DLD1 (cell line): ENCODE results near the gene IDI2.

Experiments used
- in situ Hi-C: cut with HindIII; loops from 2 replicates; pipeline ENCODE4 v1.10.0; 2017; ENCODE audit warnings: low sequenced_read_pairs

The IDI2 gene

DNA sequence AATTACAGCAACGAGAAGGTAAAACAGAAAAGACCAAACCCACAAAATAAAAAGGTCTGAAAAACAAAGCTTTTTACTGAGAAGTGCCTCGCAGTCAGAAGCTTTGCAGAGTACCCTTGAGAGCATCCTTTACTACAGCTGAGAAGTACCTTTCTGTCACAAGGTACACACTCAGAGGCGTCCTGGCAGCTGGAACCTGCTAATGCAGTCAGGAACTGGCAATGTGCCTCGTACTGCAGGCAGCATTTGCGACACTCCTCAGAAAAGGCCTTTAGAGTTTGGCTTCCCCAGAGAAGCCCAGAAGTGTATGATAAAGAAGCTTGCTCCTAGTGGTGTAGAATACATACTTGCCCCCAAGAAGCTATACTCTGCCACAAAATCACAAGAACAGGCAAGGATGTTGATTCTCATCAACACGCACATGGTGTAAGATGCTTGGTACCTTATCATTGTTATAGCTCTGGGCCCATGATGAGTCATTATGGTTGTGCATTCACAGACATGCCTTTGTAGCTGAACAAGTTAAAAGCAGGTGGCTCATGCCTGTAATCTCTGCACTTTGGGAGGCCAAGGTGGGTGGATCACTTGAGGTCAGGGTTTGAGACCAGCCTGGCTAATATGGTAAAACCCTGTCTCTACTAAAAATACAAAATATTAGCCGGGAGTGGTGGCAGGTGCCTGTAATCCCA, 39.4 kb downstream of the IDI2 start:
- in situ Hi-C loops = loop anchor here (5.0 to 10.0 kb wide), 2 partner anchors 59 to 69 kb away; partner anchors contain the start of gene IDI1

GRCh38 chr10:985361-985760, 40.3 kb downstream of the IDI2 start:
- in situ Hi-C loops = loop anchor here (5.0 to 10.0 kb wide), 2 partner anchors 59 to 68 kb away; partner anchors contain the start of gene IDI1

DNA sequence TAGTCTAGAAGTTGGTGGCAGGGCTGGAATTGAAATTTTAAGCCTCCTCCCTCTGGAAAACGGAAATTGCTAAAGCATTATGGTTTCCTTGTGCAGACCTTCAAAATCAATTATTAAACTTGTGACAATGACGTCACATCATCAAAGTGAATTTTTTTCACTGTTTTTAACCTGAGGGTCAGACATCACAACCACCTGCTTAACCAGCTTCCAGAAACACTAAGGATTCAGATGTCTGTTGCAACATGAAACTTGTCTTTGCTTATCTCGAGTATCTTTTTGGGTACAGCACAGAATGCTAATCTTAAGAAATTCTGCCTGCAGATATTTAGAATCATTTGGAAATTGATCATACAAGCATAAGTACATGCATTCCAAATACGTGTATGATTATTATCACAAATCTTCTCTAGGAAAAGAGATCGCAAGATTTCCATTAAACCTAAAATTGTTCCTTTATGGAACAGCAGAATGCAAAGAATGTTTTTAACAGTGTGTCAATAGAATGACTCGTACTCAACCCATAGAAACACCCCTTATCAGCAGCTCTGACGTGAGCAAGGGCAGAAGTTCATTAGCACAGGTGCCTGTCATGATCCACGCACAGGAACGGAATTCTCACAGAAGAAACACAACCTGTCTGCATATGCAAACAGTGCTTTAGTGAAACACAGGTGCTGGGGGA, 41.5 kb downstream of the IDI2 start:
- in situ Hi-C loops = loop anchor here (10.0 kb wide), 1 partner anchor 61 kb away; the partner anchor contains the start of gene IDI1

- in situ Hi-C loops = loop anchor here (10.0 kb wide), 1 partner anchor 61 kb away; the partner anchor contains the start of gene IDI1
These were observed 42.3 kb downstream of the IDI2 start for GRCh38 chr10:983401-983800.

DNA sequence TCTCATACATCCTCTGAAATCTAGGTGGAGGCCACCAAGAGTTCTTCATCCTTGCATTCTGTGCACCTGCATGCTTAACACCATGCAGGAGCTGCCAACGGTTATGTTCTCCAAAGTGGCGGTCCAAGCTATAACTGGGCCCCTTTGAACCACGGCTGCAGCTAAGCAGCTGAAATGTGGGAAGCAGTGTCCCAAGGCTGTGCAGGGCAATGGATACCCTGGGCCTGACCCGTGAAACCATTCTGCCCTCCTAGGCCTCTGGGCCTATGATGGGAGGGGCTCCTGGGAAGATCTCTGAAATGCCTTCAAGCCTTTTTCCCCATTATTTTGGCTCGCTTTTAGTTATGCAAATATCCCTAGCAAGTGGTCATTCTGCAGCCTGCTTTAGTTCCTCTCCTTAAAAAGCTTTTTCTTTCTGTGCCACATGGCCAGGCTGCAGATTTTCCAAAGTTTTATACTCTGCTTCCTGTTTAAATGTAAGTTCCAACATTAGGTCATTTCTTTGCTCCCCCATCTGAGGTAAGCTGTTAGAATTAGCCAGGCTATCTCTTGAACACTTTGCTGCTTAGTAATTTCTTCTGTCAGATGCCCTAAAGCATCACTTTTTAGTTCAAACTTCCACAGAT, 45.1 kb downstream of the IDI2 start:
- in situ Hi-C loops = loop anchor here (10.0 kb wide), 1 partner anchor 64 kb away; the partner anchor contains the start of gene IDI1

GRCh38 chr10:978826-979421, 46.7 kb downstream of the IDI2 start:
- in situ Hi-C loops = no loop called here

GRCh38 chr10:976316-976715, 49.3 kb downstream of the IDI2 start:
- in situ Hi-C loops = no loop called here

- in situ Hi-C loops = no loop called here
These were observed 50.9 kb downstream of the IDI2 start for GRCh38 chr10:974785-975074.

GRCh38 chr10:974038-974784, 51.4 kb downstream of the IDI2 start:
- in situ Hi-C loops = no loop called here

- in situ Hi-C loops = no loop called here
These were observed 52.9 kb downstream of the IDI2 start for GRCh38 chr10:972763-973162.

DNA sequence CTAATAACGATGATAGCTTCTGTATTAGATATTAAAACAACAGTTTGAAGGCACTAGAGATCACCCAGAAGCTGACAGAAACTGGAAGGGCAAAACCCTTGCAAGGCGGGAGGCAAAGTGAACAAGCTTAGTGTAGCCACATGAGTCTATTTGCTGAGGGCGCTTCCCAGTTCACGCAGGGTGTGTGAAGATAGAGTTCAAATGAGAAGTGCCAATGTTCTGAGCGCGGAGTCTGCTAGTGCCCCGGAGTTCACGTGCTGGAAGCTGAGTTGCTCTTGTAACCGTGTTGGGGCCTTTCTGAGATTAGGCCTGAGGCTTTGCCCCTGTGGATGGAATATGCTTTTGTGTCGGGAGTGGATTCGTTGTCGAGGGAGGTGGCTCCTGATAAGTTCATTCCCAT, 54.0 kb downstream of the IDI2 start:
- in situ Hi-C loops = no loop called here

- in situ Hi-C loops = no loop called here
These were observed 54.5 kb downstream of the IDI2 start for GRCh38 chr10:971150-971542.

DNA sequence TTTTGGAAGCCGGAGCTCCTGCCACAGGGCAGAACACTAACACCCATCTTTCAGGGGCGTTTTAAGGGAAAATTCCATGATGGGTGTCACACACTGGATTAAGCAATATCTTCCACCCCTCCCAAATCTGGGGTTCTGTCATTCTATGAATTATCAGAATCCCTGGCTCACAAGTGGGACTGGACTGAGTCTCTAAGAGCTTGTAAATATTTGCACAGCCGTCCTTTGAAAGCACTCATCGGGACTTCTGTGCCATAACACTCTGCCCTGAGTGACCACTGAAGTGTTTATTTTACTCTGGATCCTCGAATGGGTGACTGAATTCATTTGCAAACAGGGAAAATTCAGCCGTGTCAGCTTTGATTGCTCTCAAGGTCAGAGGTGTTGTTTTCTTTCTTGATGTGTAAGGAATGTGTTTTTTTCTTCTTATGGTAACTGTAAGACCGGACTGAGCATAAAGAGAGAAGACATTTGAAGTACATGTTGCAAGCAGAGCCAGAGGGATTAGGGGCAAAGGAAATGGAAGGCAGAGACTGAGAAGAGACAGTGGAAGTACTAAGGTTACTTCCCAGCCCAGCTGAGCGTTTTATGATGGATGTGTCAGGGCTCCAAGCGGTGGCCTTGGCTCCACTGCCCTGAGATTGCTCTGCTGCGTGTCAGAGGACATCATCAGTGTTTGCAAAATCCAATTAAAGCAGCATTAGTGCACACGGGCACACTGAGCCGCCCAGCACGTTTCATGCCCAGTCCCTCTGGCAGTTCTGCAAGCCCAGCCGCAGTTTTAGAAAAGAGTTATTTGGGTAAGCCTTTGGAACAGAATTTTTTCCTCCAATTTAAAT, 55.1 kb downstream of the IDI2 start:
- in situ Hi-C loops = no loop called here

DNA sequence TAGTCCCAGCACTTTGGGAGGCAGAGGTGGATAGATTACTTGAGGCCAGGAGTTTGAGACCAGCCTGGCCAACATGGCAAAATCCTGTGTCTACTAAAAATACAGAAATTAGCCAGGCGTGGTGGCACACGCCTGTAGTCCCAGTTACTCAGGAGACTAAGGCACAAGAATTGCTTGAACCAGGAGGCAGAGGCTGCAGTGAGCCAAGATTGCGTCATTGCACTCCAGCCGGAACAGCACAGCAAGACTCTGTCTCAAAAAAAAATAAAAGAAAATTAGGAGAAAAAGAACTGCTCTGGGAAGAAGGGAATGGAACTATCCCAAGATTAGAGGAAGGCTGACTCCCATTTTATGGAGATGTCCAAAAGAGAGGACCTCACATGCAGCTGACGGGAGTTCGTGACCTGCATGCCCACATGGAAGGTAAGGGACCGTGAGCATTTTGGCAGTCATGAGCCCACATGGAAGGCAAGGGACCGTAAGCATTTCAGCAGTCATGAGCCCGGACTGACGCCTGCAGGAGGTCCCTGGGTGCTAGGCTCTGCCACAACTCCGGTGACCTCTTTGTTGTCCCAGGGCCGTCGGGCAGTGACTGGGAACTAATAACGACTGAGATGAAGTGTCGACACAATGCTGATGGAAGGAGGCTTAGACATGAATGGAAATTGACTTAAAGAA, 56.0 kb downstream of the IDI2 start:
- in situ Hi-C loops = no loop called here
